ENCODE measurements around the gene MRTFA. TPM values are rescaled to one million over a fixed set of nuclear protein-coding genes. Genes with fewer than 3 reads are reported as not detected.
A peak's percentile ranks its signal among the peaks of the same experiment; 100 is the strongest.

The MRTFA gene
- total RNA-seq, 1 experiment from 2014 or later: 52.7 TPM

DNA sequence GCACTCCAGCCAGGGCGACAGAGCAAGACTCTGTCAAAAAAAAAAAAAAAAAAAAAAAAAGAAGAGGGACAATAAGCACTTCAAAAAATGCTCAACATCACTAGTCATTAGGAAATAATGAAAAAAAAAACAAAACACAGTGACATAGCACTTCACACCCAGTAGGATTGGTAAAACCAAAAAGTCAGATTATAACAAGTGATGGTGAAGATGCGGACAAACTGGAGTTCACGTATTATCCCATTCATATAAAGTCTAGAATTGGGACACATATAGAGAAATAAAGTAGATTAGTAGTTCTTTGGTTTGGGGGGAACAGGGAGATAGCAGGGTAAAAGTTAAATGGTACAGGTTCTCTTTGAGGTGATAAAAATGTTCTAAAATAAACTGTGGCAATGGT, 64.6 kb downstream of the MRTFA start:
- H3K27me3 Mint-ChIP-seq (ENCODE audit: insufficient read depth, unreplicated experiment): no peaks in the 10 kb centered on the region
- peaks cover 15% of the 10 kb centered on the region for H3K36me3 Mint-ChIP-seq (ENCODE audit: insufficient read depth, unreplicated experiment)
- no TSS peak for BruUV-seq (replicated peaks)
- H3K4me1 Mint-ChIP-seq (ENCODE audit: insufficient read depth, unreplicated experiment): peaks cover 30% of the 10 kb centered on the region
- ChIA-PET CTCF (no interaction called here), POLR2A (interaction anchor here (0.8 kb wide), 1 partner anchor 39 kb away, joined by 6 read pairs; no protein-coding TSS in a partner anchor)
- TF ChIP-seq, protein P1, sequence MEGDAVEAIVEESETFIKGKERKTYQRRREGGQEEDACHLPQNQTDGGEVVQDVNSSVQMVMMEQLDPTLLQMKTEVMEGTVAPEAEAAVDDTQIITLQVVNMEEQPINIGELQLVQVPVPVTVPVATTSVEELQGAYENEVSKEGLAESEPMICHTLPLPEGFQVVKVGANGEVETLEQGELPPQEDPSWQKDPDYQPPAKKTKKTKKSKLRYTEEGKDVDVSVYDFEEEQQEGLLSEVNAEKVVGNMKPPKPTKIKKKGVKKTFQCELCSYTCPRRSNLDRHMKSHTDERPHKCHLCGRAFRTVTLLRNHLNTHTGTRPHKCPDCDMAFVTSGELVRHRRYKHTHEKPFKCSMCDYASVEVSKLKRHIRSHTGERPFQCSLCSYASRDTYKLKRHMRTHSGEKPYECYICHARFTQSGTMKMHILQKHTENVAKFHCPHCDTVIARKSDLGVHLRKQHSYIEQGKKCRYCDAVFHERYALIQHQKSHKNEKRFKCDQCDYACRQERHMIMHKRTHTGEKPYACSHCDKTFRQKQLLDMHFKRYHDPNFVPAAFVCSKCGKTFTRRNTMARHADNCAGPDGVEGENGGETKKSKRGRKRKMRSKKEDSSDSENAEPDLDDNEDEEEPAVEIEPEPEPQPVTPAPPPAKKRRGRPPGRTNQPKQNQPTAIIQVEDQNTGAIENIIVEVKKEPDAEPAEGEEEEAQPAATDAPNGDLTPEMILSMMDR (IDR thresholded peaks at IDR 0.05; ENCODE audit: unreplicated experiment): no peak
- no peaks in the 10 kb centered on the region for H3K9me3 Mint-ChIP-seq (ENCODE audit: unreplicated experiment)
- intact Hi-C loops (cut with micrococcal nuclease): no loop called here
- no peak for DNase-seq (ENCODE audit: unreplicated experiment)
- no peak overlapping the region for H3K4me3 Mint-ChIP-seq (ENCODE audit: unreplicated experiment)
- no peak overlapping the region for H3K27ac Mint-ChIP-seq (ENCODE audit: low read depth, unreplicated experiment)

DNA sequence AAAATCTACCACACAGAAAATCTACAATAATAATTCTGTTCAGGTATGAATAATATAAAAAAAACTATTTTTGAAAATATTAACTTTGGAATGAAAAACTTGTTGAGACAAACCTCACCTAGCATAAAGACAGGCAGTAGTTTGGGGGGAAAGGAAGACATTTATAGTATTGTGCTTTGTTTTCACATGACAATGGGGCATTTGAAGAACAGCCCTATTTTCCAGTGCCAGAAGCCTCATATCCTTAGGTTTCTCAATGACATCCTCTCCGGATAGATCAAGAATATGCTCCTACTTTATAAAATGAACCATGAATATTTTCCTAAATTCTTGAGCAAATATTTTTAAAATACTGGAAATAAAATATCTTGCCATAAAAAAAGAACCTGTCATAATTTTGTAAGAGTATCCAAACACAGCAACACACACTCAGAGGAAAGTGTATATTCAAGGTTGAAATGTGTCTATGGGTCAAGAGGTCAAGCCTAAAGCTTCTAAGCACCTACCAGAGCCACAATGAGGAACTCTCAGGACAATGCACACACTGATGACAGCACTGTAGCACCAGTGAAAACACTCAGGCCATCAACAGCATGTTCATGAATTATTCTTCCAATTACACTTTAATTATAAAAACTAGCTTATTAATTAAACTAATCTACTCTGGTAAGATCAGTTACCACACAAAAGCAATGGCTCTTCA, 68.7 kb downstream of the MRTFA start:
- H3K27ac Mint-ChIP-seq (ENCODE audit: low read depth, unreplicated experiment): peak overlapping the region; percentile 66
- no peak for DNase-seq (ENCODE audit: unreplicated experiment)
- no peaks in the 10 kb centered on the region for H3K27me3 Mint-ChIP-seq (ENCODE audit: insufficient read depth, unreplicated experiment)
- H3K9me3 Mint-ChIP-seq (ENCODE audit: unreplicated experiment): no peaks in the 10 kb centered on the region
- TF ChIP-seq, protein P1 (IDR thresholded peaks at IDR 0.05; ENCODE audit: unreplicated experiment): no peak
- H3K36me3 Mint-ChIP-seq (ENCODE audit: insufficient read depth, unreplicated experiment): peaks cover 16% of the 10 kb centered on the region
- CTCF ChIA-PET: interaction anchor here (1.0 kb wide), 1 partner anchor 131 kb away, joined by 3 read pairs; no protein-coding TSS in a partner anchor
- H3K4me1 Mint-ChIP-seq (ENCODE audit: insufficient read depth, unreplicated experiment): peaks cover 28% of the 10 kb centered on the region
- BruUV-seq (replicated peaks): no TSS peak
- intact Hi-C loops (cut with micrococcal nuclease): no loop called here
- H3K4me3 Mint-ChIP-seq (ENCODE audit: unreplicated experiment): peak overlapping the region; percentile 39
- POLR2A ChIA-PET: interaction anchor here (0.6 to 1.9 kb wide), 11 partner anchors 9 to 134 kb away, joined by 3 to 8 read pairs (median 4); partner anchors contain the start of gene MRTFA

DNA sequence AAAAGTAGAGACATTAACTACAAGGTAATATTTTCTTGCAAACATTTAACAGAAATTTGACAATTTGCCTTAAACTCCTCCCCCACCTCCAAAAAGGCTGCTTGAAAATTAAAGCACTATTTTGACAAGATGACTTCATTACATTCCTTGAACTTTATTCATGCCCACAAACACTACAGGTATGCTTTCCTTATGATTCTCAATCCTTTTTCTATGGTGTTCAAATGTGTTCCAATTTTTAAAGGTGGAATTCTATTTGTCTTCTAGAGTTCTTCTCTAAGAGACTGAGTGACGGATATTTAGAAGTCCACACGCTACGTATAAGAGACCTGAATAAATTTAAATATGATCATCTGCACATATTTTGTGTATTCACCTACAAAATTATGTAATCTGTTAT, 69.4 kb downstream of the MRTFA start:
- peak; percentile 16 for DNase-seq (ENCODE audit: unreplicated experiment)
- H3K4me1 Mint-ChIP-seq (ENCODE audit: insufficient read depth, unreplicated experiment): peaks cover 24% of the 10 kb centered on the region
- BruUV-seq (replicated peaks): no TSS peak
- no peaks in the 10 kb centered on the region for H3K9me3 Mint-ChIP-seq (ENCODE audit: unreplicated experiment)
- peak overlapping the region; percentile 66 for H3K27ac Mint-ChIP-seq (ENCODE audit: low read depth, unreplicated experiment)
- ChIA-PET POLR2A (interaction anchor here (1.0 to 1.5 kb wide), 4 partner anchors 15 to 33 kb away, joined by 3 to 4 read pairs (median 4); no protein-coding TSS in a partner anchor), CTCF (no interaction called here)
- no peaks in the 10 kb centered on the region for H3K27me3 Mint-ChIP-seq (ENCODE audit: insufficient read depth, unreplicated experiment)
- peaks cover 16% of the 10 kb centered on the region for H3K36me3 Mint-ChIP-seq (ENCODE audit: insufficient read depth, unreplicated experiment)
- intact Hi-C loops (cut with micrococcal nuclease): no loop called here
- TF ChIP-seq, protein P1 (IDR thresholded peaks at IDR 0.05; ENCODE audit: unreplicated experiment): no peak
- H3K4me3 Mint-ChIP-seq (ENCODE audit: unreplicated experiment): peak overlapping the region; percentile 39

DNA sequence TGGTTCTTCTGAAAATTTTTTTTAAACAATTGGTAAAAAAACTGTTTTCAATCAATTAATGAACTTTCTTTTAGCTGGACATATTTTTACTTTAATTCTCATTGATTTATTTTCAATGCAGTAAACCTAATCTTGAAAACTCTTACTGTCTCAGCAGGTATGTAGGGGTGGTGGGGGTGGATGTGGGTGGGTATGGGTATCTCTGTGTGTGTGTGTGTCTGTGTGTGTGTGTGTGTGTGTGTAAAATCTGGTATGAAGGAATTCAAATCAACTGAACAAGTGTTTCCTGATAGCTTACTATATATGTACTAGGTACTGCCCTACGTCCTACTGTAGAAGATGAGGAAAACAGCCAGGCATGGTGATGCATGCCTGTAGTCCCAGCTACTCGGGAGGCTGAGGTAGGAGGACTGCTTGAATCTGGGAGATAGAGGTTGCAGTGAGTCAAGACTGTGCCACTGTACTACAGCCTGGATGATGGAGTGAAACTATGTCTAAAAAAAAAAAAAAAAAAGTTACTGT, 75.5 kb downstream of the MRTFA start:
- ChIA-PET POLR2A (interaction anchor here (0.6 to 1.4 kb wide), 4 partner anchors 29 to 90 kb away, joined by 3 read pairs; no protein-coding TSS in a partner anchor), CTCF (interaction anchor here (0.9 to 1.0 kb wide), 2 partner anchors 29 to 63 kb away, joined by 3 read pairs; no protein-coding TSS in a partner anchor)
- intact Hi-C loops (cut with micrococcal nuclease): no loop called here
- Mint-ChIP-seq H3K27me3 (ENCODE audit: insufficient read depth, unreplicated experiment) (no peaks in the 10 kb centered on the region), H3K27ac (ENCODE audit: low read depth, unreplicated experiment) (no peak overlapping the region), H3K4me3 (ENCODE audit: unreplicated experiment) (no peak overlapping the region), H3K4me1 (ENCODE audit: insufficient read depth, unreplicated experiment) (peaks cover 13% of the 10 kb centered on the region), H3K9me3 (ENCODE audit: unreplicated experiment) (no peaks in the 10 kb centered on the region), H3K36me3 (ENCODE audit: insufficient read depth, unreplicated experiment) (peaks cover 13% of the 10 kb centered on the region)
- BruUV-seq (replicated peaks): no TSS peak
- no peak for DNase-seq (ENCODE audit: unreplicated experiment)
- TF ChIP-seq, protein P1 (IDR thresholded peaks at IDR 0.05; ENCODE audit: unreplicated experiment): no peak
